Measurements from ENCODE around the gene CCDC116.

DNA sequence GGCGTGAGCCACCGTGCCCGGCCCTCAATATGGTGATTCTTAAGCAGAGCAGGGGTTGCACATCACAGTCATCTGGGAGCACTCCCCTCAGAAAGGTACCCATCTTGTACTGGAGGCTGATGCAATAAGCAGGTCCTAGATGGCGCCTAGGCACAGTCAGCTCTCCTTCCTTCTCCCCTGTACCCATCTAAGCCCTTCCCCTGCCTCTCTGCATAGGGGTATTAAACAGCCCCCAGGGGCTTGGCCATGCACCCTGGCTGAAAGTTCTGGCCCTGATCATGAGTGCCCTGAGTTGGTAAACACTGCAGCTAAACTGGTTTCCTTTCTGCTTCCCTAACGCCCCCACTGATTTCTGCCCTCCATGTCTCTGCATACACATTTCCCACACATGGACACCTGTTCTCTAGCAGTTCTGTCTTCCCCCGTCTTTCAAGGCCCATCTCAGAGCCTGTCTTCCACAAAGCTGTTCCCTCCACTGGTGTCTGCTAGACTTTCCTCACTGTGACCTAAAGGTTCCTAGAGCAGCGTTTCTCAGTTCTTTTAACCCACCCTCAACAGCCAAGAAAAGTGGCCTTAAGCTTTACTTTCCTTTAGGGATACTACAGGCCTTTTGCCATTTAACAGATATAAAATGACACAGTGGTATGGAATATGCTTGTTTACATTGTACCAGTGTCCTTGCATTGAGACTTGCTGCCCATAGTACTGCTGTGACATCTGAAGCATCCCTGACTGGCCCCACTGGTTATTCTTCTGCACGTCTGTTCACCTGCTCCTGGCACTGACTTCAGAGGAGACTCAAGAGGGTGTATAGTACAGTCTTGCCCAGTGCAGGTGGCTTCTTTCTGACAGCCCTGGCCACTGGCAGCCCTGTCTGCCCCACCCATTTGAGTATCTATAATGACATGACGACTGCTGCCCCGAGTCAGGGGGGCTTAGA lies 49.5 kb upstream of the CCDC116 start:
- TF ChIP-seq, protein P1, sequence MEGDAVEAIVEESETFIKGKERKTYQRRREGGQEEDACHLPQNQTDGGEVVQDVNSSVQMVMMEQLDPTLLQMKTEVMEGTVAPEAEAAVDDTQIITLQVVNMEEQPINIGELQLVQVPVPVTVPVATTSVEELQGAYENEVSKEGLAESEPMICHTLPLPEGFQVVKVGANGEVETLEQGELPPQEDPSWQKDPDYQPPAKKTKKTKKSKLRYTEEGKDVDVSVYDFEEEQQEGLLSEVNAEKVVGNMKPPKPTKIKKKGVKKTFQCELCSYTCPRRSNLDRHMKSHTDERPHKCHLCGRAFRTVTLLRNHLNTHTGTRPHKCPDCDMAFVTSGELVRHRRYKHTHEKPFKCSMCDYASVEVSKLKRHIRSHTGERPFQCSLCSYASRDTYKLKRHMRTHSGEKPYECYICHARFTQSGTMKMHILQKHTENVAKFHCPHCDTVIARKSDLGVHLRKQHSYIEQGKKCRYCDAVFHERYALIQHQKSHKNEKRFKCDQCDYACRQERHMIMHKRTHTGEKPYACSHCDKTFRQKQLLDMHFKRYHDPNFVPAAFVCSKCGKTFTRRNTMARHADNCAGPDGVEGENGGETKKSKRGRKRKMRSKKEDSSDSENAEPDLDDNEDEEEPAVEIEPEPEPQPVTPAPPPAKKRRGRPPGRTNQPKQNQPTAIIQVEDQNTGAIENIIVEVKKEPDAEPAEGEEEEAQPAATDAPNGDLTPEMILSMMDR (conservative IDR thresholded peaks at IDR 0.05; ENCODE audit: low read depth in 2 of 2), result no peak
- TF ChIP-seq EZH2 (IDR thresholded peaks at IDR 0.05; ENCODE audit: low read depth, unreplicated experiment) (no peak), EZH2phosphoT487 (IDR thresholded peaks at IDR 0.05; ENCODE audit: unreplicated experiment) (no peak), JUNB (IDR thresholded peaks at IDR 0.05; ENCODE audit: unreplicated experiment) (no peak), CREB1 (CRISPR knock-in tag; IDR thresholded peaks at IDR 0.05; ENCODE audit: low read depth) (no peak), STAT1 (IDR thresholded peaks at IDR 0.05; ENCODE audit: unreplicated experiment) (no peak), POLR2AphosphoS5 (IDR thresholded peaks at IDR 0.05; ENCODE audit: low read depth) (no peak), ZNF331 (CRISPR knock-in tag; IDR thresholded peaks at IDR 0.05; ENCODE audit: low read depth) (no peak), ETS1 (IDR thresholded peaks at IDR 0.05) (no peak), REST (IDR thresholded peaks at IDR 0.05; ENCODE audit: unreplicated experiment) (no peak)
- TF ChIP-seq, protein P2, sequence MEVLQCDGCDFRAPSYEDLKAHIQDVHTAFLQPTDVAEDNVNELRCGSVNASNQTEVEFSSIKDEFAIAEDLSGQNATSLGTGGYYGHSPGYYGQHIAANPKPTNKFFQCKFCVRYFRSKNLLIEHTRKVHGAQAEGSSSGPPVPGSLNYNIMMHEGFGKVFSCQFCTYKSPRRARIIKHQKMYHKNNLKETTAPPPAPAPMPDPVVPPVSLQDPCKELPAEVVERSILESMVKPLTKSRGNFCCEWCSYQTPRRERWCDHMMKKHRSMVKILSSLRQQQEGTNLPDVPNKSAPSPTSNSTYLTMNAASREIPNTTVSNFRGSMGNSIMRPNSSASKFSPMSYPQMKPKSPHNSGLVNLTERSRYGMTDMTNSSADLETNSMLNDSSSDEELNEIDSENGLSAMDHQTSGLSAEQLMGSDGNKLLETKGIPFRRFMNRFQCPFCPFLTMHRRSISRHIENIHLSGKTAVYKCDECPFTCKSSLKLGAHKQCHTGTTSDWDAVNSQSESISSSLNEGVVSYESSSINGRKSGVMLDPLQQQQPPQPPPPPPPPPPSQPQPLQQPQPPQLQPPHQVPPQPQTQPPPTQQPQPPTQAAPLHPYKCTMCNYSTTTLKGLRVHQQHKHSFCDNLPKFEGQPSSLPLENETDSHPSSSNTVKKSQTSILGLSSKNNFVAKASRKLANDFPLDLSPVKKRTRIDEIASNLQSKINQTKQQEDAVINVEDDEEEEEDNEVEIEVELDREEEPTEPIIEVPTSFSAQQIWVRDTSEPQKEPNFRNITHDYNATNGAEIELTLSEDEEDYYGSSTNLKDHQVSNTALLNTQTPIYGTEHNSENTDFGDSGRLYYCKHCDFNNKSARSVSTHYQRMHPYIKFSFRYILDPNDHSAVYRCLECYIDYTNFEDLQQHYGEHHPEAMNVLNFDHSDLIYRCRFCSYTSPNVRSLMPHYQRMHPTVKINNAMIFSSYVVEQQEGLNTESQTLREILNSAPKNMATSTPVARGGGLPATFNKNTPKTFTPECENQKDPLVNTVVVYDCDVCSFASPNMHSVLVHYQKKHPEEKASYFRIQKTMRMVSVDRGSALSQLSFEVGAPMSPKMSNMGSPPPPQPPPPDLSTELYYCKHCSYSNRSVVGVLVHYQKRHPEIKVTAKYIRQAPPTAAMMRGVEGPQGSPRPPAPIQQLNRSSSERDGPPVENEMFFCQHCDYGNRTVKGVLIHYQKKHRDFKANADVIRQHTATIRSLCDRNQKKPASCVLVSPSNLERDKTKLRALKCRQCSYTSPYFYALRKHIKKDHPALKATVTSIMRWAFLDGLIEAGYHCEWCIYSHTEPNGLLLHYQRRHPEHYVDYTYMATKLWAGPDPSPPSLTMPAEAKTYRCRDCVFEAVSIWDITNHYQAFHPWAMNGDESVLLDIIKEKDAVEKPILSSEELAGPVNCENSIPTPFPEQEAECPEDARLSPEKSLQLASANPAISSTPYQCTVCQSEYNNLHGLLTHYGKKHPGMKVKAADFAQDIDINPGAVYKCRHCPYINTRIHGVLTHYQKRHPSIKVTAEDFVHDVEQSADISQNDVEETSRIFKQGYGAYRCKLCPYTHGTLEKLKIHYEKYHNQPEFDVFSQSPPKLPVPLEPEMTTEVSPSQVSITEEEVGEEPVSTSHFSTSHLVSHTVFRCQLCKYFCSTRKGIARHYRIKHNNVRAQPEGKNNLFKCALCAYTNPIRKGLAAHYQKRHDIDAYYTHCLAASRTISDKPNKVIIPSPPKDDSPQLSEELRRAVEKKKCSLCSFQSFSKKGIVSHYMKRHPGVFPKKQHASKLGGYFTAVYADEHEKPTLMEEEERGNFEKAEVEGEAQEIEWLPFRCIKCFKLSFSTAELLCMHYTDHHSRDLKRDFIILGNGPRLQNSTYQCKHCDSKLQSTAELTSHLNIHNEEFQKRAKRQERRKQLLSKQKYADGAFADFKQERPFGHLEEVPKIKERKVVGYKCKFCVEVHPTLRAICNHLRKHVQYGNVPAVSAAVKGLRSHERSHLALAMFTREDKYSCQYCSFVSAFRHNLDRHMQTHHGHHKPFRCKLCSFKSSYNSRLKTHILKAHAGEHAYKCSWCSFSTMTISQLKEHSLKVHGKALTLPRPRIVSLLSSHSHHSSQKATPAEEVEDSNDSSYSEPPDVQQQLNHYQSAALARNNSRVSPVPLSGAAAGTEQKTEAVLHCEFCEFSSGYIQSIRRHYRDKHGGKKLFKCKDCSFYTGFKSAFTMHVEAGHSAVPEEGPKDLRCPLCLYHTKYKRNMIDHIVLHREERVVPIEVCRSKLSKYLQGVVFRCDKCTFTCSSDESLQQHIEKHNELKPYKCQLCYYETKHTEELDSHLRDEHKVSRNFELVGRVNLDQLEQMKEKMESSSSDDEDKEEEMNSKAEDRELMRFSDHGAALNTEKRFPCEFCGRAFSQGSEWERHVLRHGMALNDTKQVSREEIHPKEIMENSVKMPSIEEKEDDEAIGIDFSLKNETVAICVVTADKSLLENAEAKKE (CRISPR knock-in tag; IDR thresholded peaks at IDR 0.05), result no peak

All from GM23338 (cell line).